Ishikawa (cell line): Measurements from ENCODE around the gene EPHB4.

Source experiments
- CEBPB ChIP-seq: IDR thresholded peaks from 2 replicates; pipeline ENCODE4 v1.6.1; 2012
- CREB1 ChIP-seq: IDR thresholded peaks from 2 replicates; pipeline ENCODE4 v1.6.1; 2012; ENCODE audit warnings: low read depth
- EGR1 ChIP-seq: IDR thresholded peaks from 2 replicates; pipeline ENCODE4 v1.6.1; 2012
- EP300 ChIP-seq: IDR thresholded peaks from 2 replicates; pipeline ENCODE4 v1.6.1; 2012; ENCODE audit warnings: borderline replicate concordance
- FOXM1 ChIP-seq: IDR thresholded peaks from 2 replicates; pipeline ENCODE4 v1.6.1; 2012; ENCODE audit warnings: low read depth, borderline replicate concordance
- MAX ChIP-seq: IDR thresholded peaks from 2 replicates; pipeline ENCODE4 v1.6.1; 2012
- NFIC ChIP-seq: IDR thresholded peaks from 2 replicates; pipeline ENCODE4 v1.6.1; 2012
- RAD21 ChIP-seq: IDR thresholded peaks from 2 replicates; pipeline ENCODE4 v1.6.1; 2012; ENCODE audit warnings: low read depth
- REST ChIP-seq: IDR thresholded peaks from 2 replicates; pipeline ENCODE4 v1.6.1; 2012; ENCODE audit warnings: low read depth, mild to moderate bottlenecking
- TAF1 ChIP-seq: IDR thresholded peaks from 2 replicates; pipeline ENCODE4 v1.6.1; 2012; ENCODE audit warnings: low read depth, mild to moderate bottlenecking
- TCF12 ChIP-seq: IDR thresholded peaks from 2 replicates; pipeline ENCODE4 v1.6.1; 2012; ENCODE audit warnings: low read depth
- TEAD4 ChIP-seq: IDR thresholded peaks from 2 replicates; pipeline ENCODE4 v1.6.1; 2012
- USF1 ChIP-seq: IDR thresholded peaks from 2 replicates; pipeline ENCODE4 v1.6.1; 2012
- YY1 ChIP-seq: IDR thresholded peaks from 2 replicates; pipeline ENCODE4 v1.6.1; 2012; ENCODE audit warnings: low read depth
- ZBTB7A ChIP-seq: IDR thresholded peaks from 2 replicates; pipeline ENCODE4 v1.6.1; 2012; ENCODE audit warnings: low read depth

EPHB4 gene

GRCh38 chr7:100801833-100802568 lies 25.3 kb downstream of the EPHB4 start:
- TF ChIP-seq CEBPB (no peak), EP300 (no peak), FOXM1 (no peak), NFIC (no peak), YY1 (no peak), RAD21 (no peak), TEAD4 (no peak), EGR1 (no peak), USF1 (no peak), TCF12 (no peak), MAX (no peak), TAF1 (no peak), REST (no peak), ZBTB7A (no peak)

GRCh38 chr7:100799037-100799896 lies 28.1 kb downstream of the EPHB4 start:
- TF ChIP-seq FOXM1 (no peak), RAD21 (peak; percentile 75), TEAD4 (no peak), CEBPB (peak; percentile 43; the same call in 1 of the 2 replicates)

GRCh38 chr7:100794741-100795140 lies 32.6 kb downstream of the EPHB4 start:
- TF ChIP-seq ZBTB7A (no peak), YY1 (no peak), EP300 (no peak), EGR1 (no peak), CEBPB (no peak), MAX (no peak)

- TF ChIP-seq YY1 (0 out of 2 replicates have a peak, but pooled peaks have one; percentile 15), NFIC (no peak), RAD21 (no peak)
Observed at GRCh38 chr7:100793806-100794660, 33.3 kb downstream of the EPHB4 start.

GRCh38 chr7:100791881-100792666 lies 35.2 kb downstream of the EPHB4 start:
- no peak for TF ChIP-seq MAX
- TF ChIP-seq CREB1 = no peak
- no peak for TF ChIP-seq TEAD4
- TF ChIP-seq NFIC = no peak
- no peak for TF ChIP-seq RAD21
- no peak for TF ChIP-seq USF1

GRCh38 chr7:100789055-100789454 lies 38.3 kb downstream of the EPHB4 start:
- TF ChIP-seq RAD21 = no peak
- TF ChIP-seq EGR1 = no peak
- TF ChIP-seq REST = no peak
- TF ChIP-seq YY1 = no peak
- no peak for TF ChIP-seq NFIC
- TF ChIP-seq FOXM1 = no peak
- TF ChIP-seq CREB1 = no peak
- TF ChIP-seq TCF12 = no peak
- TF ChIP-seq MAX = no peak
- no peak for TF ChIP-seq EP300
- TF ChIP-seq TEAD4 = no peak
- no peak for TF ChIP-seq CEBPB
- no peak for TF ChIP-seq ZBTB7A
- no peak for TF ChIP-seq TAF1
- TF ChIP-seq USF1 = no peak
